HG03103 (cell line): ENCODE data around the gene RGS16.

ENCODE experiments used
- ATAC-seq: cut with Tn5 transposase; IDR thresholded peaks from one replicate; pipeline ENCODE4 v1.9.1; 2021; ENCODE audit warnings: low read depth; ENCODE audit not compliant: unreplicated experiment

The RGS16 gene

GRCh38 chr1:182610606-182611194 is 6.5 kb upstream of the RGS16 start:
- no peak for ATAC-seq

DNA sequence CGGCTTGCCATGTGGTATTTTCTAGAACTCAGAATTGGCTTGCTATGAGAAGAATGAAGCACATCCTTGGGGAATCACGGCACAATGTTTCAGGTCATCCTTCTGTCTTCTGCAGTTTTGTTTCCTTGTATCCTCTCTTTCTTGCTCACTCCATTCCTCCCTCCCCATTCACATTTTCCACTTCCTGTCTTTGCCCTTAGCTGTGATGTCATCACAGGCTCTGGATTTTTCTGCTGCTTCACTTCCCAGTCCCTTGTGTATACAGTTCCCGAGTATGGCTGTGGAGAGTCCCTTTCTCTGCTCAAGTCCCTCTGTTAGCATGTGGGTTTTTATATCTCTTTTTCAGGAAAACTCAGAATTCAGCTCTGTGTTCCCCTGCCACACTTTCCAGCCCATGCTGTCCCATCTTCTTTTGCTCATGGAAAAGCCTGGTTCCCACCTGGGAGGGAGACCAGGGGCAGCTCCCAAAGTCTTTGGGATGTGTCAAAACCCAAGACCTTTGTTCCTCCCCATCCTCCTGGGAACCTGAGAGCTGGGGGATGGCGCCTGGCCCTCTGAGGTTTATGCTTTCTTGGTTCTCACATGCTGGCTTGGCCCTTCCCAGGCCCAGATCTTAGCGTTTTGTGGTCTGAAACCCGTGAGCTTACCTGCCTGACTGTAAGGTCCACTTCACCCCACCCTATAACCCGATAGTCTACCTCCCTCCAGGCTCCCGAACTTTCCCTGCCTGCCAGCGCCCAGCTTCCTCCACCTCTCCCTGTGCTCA is 4.8 kb upstream of the RGS16 start:
- no peak for ATAC-seq

DNA sequence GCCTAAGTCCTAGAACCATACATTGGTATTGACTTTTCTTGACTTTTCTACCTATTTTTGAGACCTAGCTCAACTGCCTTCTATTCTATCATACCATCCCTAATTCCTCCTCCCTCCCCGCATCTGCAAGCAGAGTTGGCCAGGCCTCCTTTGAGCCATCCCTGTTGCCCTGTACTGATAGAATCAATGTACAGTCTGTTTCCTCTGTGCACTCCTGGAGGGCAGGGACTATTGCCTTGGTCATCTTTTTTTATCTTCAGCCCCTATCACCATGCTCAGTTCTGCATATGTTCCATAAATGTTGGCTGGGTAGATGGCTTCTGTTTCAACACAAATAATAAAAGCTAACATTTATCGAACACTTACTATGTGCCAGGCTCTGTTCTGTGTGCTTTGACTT is 4.0 kb upstream of the RGS16 start:
- no peak for ATAC-seq

DNA sequence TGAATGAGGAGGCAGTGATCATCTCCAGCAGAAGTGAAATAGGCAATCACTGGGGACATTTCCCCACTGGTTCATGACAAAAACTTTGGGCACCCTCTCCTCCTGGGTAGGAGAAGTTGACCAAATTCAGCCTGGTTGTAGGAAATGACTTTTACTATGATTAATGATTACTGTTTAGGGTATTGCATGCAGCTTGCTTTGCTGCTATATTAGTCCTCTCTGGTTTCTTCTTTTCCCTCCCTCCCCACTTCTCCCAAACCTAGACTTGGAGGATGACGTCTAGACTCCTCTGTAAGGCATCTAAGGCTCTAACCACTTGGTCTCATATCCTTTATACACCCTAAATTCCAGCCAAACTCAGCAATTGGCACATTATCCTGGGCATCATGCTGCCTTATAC is 3.4 kb upstream of the RGS16 start:
- no peak for ATAC-seq

DNA sequence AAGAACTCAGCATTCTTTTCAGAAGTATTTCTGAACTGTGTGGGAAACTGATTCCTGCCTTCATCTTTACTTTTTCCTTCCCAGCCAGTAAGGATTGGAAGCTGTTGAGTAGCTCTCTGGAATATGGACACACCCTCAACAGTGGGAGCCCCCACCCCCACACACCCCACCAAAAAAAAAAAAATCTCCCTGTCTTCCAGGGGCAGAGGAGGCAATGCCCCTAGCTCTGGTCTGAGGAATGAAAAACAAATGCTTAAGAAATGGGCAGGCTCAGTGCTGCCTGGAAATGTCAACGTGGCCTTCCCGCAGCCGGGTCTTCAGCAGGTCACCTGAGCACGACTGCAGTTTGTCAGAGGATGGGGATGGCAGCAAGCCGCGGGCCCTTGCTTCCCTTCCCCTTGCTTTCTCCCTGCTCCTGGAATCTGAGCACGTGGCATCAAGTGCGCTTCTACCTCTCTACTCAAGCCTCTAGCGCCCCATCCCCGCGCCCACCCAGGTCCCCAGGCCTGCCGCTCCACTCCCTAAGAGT is 479 bp downstream of the RGS16 start:
- peak; percentile 8 for ATAC-seq

DNA sequence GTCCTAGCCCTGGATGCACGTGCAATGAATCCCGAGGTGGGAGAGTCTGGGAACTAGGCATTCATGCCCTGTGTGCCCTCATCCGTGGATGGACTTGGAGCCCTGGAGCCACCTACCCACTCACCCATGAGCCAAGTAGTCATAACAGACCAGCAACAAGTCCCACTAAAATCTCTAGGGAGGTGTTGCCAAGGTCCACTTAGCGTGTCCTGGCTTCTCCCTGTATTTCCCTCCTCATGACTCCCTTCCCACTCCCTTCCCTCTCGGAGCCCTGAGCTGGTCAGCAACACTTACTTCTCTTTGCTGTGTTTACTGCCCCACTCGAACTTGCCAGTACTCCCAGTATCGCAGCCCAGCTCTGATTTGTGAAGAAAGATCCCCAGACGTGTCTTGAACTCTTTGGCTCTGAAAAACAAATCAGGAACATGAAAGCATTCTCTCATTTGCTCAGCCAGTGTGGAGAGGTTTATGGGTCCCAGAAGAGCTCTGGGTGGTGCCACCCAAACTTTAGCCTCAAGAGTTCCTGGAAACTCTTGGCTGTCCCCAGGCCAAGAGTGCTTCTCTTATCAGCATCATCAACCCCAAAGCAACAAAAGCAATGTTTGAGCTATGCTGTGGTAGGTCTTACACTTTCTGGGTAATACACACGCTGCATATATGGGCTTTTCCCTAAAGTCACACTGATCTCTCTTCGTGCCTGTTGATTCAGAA is 1.1 kb downstream of the RGS16 start:
- no peak for ATAC-seq

- no peak for ATAC-seq
Observed at GRCh38 chr1:182601913-182602312, 2.3 kb downstream of the RGS16 start.

DNA sequence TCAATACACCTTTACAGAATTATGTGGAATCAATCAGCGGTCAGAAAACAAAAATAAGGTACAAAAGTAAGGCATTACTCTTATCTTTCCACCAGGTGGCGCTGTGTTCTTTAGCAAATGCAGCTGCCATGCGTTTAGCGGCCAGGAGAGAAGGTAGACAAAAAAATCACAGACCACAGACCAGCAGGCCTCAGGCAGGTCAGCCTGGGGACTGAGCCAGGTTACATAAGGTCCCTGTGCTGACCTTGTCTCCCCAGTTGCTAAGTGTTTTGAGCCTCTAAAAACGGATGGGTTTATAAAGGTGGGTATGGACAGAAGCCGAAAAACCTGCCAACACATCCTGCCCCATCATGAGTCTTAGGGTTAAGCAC is 2.8 kb downstream of the RGS16 start:
- ATAC-seq, result no peak

DNA sequence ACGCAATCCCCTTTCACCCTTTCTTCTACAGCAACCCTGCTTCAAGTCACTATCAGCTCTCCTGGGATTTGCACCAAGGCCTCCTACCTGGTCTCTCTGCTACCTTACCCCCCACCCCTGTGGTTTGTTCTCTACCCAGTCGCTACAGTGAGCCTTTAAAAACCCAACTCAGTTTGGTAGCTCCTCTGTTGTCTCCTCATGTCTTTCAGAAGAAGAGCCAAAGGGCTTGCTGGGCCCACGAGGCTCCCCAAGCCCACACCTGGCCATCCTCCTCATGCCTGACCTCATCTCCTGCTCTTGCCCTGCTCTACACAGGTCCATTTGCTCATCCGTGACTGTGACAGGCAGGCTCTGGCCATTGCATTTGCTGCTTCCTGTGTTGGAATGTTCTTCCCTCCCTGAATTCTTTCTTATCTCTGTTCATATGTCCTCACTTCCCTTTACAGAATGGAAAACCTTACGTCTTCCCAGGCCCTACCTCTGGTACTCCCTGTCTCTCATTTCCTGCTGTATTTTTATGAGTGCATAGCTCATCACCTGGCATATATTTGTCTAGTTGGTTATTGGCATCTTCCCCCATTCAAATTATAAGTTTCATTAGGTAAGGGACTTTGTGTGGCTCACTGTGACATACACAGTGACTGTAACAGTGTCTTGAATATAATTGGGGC is 3.3 kb downstream of the RGS16 start:
- ATAC-seq, result no peak

GRCh38 chr1:182600036-182600713 is 4.0 kb downstream of the RGS16 start:
- ATAC-seq, result no peak

DNA sequence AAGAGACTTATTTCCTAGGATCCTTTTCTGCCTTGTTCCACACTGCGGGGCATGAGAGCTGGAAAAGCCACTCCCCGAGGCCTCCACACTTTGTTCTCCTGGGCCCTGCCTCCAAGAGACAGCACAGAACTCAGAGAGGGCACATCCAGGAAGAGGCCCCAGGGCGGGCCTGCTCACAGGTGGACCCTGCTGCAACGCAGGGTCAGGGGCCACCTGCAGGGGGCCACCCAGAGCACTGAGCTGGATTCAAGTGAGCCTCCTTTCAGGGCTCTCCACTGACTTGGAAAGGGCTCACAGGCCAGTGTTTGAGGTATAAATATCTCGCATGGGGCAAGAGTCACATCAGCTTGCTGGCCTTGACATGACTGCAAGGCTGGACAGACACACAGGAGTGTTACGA is 4.8 kb downstream of the RGS16 start:
- no peak for ATAC-seq

DNA sequence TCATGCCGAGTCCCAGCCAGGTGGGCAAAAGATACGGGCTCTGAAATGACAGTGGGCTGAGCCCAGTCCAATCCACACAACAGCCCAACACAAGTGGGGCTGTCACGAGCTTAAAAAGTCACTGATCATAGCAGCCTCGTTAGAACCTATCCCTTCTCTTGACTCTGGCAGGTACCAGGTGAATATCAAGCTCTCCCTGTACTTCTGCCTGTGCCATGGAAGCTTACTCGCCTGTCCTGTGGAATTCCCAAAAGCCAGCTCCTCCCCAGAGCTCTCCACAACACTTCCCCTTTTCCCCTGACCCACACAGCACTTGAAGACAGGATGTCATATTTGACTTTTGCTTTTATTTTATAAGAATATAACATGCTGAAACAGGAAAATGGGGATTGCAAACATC is 5.9 kb downstream of the RGS16 start:
- no peak for ATAC-seq

DNA sequence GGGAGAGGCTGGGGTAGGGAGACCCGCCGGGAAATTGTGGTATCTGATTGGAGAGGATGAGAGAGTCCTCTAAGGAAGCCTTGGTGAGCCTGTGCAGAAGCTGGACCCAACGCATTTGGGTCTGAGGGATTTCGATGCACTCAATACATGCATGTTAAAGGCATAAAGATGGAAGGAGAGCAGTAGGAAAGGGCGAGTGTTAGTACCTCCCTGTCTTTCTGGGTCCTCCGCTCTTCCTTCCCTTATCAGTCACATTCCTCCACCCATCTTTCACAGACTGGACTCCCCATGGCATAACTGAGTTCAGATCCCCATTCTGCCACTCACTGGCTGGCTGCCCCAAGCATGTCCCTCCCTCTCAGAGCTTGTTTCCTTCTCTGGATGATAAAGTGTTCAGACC is 7.3 kb downstream of the RGS16 start:
- no peak for ATAC-seq

DNA sequence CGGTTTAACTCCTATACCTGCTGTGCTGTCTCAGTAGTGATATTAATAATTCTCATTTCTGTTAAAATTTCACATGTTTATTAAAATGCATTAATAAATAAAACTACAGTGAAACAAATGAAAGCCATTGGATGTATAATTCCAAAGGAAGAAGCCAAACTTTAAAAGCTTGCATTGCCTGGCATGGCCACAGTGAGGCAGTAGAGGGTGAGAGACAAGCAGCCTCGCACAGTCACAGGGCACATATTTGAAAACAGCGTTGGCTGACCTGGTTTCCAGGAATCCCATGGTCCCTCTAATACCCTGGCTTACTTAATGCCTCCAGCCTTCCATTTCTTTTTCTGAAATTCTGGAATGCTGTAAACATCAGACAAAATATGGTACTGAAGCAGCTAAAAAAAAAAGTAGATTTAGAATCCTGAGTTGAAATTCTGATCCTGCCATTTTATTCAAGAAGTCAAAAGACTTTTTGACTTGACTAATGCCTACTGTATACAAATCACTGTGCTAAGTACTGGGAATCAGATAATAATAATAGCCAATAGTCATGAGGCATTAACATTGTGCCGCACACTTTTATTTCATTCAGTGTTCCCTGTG is 8.4 kb downstream of the RGS16 start:
- no peak for ATAC-seq

- ATAC-seq, result no peak
Observed at GRCh38 chr1:182589931-182590330, 14.3 kb downstream of the RGS16 start.

- ATAC-seq, result no peak
Observed at GRCh38 chr1:182589520-182589919, 14.7 kb downstream of the RGS16 start.

DNA sequence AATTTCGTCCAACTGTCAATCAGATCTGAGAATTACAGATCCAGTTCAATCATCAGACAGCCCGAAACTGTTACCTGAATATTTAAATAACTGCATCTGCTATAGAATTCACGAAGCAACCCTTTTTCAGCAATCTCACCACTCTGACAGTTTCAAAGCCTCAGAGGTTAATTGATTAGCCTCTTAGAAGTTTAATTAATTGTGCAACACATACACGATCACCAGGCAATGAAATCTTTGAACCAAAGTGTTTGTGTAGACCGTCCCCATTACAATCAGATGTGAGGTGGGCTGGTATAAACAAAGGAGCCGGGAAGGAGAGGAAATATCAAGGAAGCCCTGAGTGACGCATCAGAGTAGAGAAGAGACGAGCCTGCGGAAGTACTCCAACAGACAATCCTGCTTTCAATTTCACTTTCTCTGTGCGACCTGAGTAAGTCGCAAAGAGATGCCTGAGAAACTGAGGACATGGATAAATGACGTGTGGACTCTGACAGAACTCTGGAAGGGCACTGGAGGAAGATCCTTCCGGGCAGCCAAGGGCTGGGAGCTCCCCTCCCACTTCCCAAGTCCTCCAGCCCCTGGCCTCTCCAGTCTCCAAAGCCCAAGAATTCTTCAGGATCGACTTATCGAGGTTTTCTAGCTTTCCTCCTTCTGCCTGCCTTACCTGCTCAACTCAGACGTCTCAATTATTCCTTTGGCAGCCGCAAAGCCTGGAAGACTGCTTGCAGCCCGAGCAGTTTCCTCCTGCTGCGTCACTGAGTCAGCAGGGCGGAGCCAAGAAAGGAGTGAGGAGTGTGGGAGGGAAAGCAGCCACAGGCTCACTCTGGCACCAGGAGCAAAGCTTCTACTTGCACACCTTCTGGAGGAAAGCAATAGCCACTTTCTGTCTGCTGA is 15.4 kb downstream of the RGS16 start, which contains the start of gene RNASEL:
Gene RNASEL, minus strand, starts transcription at position 757 of the 897 bp plus-strand sequence. CDS start 2,450 bp downstream, outside the sequence.
- peak; percentile 80 for ATAC-seq

DNA sequence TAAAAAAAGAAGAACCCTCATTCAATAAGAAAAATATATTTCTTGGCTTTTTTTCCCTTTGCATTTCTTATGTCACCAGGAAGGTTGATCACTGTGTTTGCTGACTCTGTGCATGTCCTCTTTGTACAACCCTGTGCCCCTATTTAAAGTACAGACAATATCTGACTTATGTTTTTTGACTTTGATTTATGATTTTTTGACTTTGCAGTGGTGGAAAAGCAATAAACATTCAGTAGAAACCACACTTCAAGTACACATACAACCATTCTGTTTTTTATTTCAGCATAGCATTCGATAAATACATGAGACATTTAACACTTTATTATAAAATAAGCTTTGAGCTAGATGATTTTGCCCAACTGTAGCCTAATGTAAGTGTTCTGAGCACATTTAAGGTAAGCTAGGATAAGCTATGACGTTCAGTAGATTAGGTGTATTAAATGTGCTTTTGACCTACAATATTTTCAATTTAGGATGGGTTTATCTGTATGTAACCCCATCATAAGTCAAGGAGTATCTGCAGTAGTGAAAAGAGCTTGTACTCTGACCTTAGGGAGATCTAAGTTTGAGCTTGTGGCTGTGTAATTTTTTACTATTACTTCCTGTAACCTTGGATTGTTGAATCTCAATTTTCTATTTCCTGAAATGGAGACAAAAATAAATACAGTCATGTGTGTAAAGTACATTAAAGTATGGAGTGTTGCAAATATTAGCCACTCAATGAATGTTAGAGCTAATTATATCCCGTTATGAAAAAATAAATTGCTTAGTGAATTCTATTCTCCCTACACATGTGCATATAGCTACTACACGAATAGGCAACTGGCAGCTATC is 16.3 kb downstream of the RGS16 start:
- ATAC-seq, result no peak
